Stimulated activated CD4-positive, alpha-beta T cell treated with anti-CD3 and anti-CD28 coated beads, TNF-alpha, amount 100 ng/mL, for 48 hours (primary cell): ENCODE data around the gene AATK.
"Not testable (repeated sequence)": the region's sequence is repeated elsewhere in the genome, so short reads cannot be mapped to it uniquely, and the experiment has no call there.

Source experiments
- DNase-seq, 3 donors: peaks; one replicate each; pipeline ENCODE4 v3.0.0-alpha.2; 2020; ENCODE audit warnings: low read depth in 3 of 3

Gene AATK

GRCh38 chr17:81092518-81093095 is 73.4 kb downstream of the AATK start:
- DNase-seq: no peak

DNA sequence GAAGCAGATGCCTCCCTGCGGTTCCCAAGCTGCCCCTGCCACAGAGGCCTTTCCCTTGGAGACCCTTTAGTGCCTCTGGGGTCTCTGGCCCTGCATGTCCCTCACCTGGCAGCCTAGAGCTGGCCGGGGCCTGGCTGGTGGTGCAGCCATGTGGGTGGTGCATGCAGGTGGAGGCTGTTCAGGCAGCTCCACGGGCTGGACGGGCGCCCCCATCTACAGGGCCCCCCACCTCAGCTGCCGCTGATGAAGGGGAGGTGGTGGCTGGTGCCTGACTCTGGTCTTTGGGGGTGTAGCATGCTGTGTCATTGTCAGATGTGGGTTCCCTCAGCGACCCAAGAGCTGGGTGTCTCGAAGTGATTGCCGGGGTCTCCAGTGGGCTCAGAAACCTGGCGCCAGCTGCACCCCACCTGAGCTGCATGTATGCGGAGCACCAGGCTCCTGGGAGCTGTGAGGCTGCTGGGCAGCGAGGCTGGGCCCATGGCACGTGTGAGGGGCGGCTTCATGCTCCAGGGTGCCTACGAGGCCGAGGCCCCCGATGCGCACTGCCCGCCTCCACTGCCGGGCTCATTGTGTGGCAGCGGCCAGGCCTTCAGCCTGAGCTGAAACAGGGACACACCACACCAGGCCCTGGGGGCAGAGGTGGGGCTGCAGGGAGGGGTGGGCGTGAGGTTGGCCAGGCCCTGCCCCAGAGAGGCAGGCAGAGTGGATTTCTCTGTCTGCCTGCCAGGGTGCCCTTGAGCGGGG is 74.1 kb downstream of the AATK start:
- no peak for DNase-seq

DNA sequence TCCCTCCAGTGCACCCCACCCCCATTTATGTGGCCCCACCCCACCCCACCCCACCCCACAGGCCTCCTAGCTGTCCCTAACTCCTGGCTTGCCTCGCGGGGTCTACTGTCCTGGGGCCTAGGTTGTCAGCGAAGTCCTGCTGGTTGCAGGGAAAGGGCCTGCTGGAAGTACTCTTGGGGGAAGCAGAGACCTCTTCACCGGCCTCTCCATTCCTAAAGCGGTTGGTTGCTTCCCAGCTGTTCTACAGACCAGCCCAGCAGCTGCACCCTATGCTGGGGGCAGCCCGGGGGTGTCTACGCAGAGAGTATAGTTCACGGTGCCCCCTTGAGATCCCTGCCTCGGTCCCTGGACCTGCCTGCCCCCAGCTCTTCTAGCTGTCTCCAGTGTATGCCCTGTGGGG is 74.9 kb downstream of the AATK start:
- DNase-seq: no peak

DNA sequence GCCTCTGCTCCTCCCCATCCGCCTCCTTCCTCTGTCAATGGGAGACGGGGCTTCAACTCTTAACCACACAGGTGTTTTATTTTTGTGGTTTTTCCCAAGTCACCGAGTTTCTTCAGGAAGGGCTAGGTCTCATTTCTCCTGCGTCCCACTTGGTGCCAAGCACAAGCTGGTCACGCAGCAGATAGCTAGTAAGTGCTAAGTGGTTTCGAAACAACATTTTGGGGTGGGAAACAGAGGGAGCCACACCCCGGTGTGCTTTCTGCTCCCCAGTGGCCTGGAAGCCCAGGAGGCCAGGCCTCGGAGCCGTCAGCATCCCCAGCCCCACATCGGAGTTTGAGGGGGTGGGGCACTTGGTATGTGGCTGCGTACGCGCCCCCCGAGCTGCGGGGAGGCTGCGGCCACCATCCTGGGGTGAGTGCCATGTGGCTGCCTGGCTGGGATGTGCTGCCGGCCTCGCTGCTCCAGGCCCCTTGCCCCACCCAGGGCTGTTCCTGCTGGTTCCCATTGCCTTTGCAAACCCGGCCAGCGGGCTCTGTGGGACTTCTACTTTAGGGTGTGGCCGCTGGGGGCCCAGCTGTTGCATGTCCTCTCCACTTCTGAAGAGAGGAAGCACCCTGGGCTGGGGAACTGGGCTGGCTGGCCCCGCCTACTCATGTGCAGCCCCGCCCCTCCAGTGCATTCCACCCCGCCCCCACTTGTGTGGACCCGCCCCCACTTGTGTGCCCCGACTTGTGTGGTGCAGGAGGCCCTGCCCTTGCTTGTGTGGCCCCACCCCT is 75.5 kb downstream of the AATK start:
- DNase-seq: no peak

DNA sequence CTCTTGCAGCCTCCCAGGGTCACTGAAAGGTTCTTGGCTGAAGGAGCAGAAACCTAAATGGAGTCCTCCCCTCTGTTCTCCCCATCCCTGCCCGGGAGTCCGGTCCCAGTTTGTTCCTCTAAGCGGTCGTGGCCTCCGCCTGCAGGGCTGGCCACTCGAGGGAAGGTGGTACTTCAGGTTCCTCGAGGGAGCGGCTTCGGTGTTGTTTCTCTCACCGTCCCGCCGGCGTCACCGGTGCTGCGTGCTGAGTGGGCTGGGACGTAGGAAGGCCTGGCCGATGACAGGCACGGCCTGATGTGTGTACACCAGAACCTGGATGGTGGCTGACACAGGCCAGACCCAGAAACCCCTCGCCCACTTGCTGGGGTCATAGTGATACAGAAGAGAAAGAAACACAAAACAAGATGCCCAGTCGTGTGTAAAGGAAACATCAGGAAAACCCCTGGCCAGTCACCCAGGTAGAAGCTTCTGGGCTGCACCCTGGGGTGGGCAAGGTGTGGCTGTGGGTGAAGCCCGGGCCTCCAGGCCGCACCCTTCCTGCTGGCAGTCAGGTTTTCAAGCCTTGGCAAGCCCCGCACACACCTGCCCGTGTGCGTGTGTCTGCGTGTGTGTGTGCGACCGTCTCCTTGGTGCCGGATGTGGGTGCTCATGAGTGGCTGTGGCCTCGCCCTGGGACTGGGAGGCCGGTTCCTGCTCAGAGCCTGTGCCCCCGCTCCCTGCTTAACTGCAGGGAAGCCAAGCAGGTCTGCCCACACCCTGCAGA is 79.1 kb downstream of the AATK start:
- DNase-seq: no peak

DNA sequence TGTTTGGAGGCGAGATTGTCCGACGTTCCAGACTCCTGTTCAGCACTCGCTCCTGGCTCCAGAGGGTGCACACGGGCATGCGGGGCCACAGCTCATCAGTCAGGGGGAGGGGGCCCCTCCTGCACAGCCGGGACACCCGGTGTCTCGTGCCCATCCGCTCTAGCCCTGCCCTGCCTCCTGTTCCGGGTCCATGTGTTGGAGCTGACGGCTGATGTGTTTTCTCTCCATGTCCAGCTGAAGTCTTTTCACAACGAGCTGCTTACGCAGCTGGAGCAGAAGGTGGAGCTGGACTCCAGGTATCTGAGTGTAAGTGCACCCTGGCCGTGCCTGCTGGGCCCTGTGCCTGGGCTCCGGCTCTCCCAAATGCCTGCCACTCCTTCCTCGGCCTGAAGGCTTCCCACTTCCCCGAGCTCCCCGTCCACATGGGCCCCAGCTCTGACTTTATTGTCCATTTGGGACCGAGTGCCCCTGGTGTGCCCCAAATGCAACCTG is 80.6 kb downstream of the AATK start:
- DNase-seq: no peak

DNA sequence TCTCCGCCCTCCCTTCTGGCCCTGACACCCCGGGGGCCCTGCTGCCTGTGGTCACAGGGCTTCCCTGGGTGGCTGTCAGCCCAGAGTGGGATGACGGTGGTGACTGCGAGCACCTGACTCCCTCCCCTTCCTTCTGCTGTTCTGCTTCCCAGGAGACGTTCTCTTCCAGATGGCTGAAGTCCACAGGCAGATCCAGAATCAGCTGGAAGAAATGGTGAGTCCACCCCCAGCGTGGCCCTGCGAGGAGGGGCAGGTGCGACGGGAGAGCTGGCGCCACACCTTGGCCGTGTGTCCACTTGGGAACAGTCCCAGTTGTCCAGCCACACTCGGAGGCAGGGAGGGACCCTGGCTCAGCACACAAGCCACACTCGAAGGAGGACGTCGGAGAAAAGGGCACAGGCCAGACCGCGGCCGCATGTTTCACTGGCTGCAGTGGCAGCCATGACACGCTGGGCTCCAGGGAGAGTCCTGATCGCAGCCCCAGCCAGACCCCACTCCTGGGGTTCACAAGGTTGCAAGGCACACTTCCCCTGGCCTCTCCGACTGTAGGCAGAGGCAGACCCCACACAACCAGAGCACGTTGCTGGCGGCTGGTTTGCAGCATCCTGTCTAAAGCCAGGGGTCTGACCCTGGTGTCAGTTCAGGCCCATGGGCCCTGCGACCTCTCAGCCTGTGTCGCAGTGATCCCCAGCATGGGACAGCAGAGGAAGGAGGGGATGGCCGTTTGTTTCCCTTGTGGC is 81.2 kb downstream of the AATK start:
- no peak for DNase-seq

DNA sequence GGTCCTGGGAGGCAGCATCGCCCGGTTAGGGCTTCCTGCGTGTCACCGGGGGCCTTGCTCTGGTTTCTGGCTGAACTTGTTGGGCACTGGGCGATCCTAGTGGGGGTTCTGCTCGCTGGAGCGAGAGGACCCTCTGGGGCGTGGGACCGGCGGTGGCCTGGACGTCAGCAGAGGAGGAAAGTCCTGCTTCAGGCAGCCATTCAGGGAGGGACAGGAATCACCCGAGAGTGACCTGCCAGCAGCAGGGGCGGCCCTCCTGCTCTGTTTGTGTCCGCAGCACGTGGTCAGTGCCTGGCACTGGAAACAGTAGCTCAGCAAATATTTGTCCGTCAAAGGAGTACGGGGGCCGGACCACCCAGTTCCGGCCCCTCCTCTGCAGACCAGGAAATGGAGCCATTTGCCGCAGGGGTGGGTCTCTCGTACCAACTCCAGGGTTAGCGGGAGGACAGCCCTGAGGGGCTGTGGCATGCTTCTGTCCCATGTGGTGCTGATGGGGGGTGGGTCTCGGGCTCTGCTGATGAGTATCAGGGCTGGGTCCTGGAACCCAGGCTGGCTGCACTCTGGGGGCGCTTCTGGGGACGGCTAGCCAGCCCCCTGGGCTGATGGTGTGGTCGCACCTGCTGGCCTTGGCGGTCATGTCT is 82.8 kb downstream of the AATK start:
- DNase-seq: no peak

DNA sequence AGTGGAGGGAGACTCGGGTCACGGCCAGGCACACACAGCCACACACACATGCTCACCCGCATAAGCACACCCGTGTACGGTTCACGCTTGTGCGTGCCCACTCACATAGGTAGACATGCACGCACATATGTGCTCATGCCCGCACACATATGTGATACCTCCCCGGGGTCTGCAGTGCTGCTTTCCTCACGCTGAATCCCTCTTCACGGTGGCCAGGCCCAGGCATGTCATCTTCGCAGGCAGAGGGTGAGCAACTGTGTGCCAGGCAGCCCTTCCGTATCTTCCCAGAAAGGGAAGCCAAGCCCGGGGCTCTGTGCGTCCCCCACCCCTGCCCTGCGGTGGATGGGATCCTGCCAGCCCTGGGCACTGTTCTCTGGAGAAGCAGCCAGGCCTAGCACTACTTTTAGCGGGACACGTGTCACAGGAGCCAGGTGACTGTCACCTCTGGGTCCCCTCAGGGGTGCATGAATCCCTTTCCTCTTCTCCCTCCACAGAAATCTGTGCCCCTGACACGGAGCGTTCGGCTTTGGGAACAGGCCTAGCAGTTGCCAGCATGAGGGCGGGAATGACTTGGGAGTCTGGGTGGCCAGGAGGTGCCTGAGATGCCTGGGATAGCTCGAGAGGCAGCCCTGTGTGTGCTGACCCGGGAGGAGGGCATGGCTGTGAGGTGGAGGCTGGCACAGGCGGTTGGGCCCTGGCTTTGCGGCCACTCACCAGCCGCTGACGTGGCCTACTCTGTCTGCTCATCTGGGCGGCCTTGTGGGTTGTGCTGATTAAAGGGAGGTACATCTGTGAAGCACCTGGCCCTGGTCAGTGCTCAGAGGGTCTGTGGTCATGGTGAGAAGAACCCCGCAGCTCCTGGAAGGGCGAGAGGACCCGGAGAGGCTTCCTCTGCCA is 83.6 kb downstream of the AATK start:
- no peak for DNase-seq

DNA sequence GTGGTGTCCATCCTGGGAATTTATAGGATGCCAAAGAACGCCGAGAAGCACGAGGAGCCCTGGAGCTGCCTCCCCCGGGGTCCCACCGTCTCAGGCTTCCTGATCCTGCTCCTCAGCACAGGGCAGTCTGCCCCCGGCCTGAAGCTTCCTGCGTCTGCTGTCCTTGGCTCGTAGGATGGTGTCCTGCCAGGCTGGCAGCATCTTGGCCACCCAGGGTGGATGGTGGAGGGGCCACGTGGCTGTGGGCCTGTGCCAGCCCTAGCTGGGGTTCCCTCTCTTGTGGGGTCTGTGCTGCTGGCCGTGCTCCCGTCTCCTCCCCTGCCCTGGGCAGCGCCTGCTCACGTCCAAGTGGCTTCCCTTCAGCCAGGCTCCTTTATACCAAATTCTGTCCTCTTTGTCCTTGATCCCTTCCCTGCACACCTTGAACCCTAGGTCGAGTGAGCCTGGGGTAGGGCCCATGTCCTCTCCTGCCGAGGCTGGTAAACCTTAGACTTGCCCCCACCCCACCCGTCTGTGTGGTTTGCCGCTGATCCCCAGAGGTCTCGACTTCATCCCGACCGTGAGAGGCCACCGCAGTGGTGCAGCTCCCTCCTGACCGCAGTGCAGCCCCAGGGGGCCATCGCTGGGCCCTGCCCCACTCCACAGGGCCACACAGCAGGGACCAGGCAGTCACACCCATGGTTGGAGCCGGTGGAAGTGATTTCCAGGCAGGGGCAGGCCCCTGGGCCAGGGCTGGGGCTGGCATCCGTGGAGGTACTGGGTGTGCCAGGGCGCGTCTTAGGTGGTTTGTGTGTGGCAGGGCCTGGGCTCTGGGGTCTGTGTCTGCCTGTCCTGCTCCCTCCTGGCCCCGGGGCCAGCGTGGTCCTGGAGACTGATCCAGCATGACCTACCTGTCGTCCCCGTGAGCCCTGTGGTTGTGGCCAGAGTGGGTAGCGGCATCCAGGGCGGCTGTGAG is 84.5 kb downstream of the AATK start:
- DNase-seq: no peak

DNA sequence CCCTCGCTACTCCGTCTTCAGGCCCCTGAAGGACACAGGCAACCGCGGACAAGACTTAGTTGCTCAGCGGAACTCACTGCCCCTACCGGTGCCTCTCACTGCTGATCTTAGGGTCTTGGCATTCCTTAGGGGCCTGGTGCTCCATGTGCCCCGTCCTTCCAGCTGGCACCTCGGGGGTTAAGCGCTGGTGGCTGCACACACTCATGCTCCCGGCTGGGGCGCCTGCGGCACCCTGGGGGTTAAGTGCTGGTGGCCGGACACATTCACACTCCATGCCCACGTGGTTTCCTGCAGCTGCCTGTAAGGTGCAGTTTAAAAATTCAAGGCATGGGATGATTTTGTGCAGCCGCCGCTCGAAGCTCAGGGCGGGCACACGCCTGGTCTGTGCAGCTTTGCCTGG is 86.0 kb downstream of the AATK start:
- no peak for DNase-seq

DNA sequence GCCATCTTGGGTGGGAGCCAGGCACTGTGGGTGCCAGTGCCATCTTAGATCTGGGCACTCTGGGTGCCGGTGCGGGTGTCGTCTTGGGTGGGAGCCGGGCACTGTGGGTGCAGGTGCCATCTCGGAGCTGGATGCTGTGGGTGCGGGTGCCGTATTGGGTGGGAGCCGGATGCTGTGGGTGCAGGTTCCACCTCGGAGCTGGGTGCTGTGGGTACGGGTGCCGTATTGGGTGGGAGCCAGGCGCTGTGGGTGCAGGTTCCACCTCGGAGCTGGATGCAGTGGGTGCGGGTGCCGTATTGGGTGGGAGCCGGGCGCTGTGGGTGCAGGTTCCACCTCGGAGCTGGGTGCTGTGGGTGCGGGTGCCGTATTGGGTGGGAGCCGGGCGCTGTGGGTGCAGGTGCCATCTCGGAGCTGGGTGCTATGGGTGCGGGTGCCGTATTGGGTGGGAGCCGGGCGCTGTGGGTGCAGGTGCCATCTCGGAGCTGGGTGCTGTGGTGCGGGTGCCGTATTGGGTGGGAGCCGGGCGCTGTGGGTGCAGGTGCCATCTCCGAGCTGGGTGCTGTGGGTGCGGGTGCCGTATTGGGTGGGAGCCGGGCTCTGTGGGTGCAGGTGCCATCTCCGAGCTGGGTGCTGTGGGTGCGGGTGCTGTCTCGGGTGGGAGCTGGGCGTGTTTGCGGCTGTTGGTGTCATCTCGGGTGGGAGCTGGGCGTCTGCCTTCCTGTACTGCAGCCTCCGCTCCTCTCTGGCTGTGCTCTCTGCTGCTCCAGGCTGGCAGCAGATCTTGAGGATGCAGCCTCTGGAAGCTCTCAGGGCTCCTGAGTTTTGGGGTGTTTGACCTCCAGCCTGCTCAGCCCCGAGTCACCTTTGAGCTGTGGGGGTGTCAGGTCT is 87.8 kb downstream of the AATK start:
- DNase-seq: not testable (repeated sequence)

GRCh38 chr17:81076141-81076679 is 89.8 kb downstream of the AATK start:
- DNase-seq: no peak

GRCh38 chr17:81075307-81075706 is 90.7 kb downstream of the AATK start:
- no peak for DNase-seq

DNA sequence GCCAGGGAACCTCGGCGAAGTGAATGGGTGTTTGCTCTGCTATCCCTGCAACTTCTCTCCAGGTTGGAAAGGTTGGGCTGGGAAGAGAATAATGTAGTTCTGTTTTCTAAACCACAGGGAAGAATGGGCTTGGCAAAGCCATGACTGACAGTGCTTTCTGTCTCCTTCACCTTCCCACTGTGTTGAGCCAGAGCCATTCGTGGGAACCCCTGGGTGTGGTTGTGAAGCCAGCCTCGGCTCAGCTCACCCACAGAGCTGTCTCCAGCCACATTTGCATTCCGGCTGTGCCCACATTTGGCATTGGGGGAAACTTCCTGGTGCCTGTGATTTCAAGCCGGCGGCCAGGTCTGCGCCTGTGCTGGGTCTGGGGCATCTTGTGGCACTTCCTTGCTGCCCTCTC is 91.1 kb downstream of the AATK start:
- DNase-seq: no peak

- no peak for DNase-seq
Observed at GRCh38 chr17:81073967-81074839, 91.8 kb downstream of the AATK start.
